ENCODE measurements around the gene SCFD2. TPM values are rescaled to one million over a fixed set of nuclear protein-coding genes. Genes with fewer than 3 reads are reported as not detected.
A peak's percentile ranks its signal among the peaks of the same experiment; 100 is the strongest.
"Not testable (repeated sequence)": the region's sequence is repeated elsewhere in the genome, so short reads cannot be mapped to it uniquely, and the experiment has no call there.

The SCFD2 gene
- total and polyA plus RNA-seq, 8 donors, result 11.4 to 26.6 (median 13.7) TPM

- H3K36me3 ChIP-seq; DNase-seq; intact Hi-C loops (cut with DNase I); H3K27ac ChIP-seq; ATAC-seq; H3K27me3 ChIP-seq; H3K4me3 ChIP-seq; H3K4me1 ChIP-seq; H3K9me3 ChIP-seq: not testable (repeated sequence)
Observed at GRCh38 chr4:53236624-53237023, 129.2 kb downstream of the SCFD2 start.

- peaks cover 0 to 2% of the 10 kb centered on the region in 2 donors for H3K9me3 ChIP-seq
- TF ChIP-seq CTCF (IDR thresholded peaks at IDR 0.05), result no peak
Observed at GRCh38 chr4:53235547-53235946, 130.3 kb downstream of the SCFD2 start.

DNA sequence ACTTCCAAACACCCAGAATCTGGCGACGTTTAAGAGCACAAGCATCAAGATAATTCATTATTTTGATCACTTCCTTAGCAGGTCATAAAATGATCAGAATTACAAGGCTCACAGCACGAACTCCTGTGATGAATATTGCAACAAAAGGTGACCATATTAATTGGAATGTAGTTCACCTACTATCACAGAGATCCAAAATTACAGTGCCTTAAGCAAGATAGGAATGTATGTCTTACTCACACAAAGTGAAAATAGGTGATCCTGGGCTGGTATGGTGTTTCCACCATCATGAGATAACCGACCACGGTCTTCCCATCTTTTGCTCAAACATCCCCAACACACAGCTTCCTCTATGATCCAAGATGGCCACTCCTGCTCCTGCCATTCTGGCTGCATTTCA lies 131.2 kb downstream of the SCFD2 start:
- ATAC-seq (no peak), DNase-seq (no peak)
- Histone ChIP-seq H3K36me3 (no peaks in the 10 kb centered on the region), H3K4me1 (no peaks in the 10 kb centered on the region), H3K4me3 (no peak overlapping the region), H3K27me3 (no peaks in the 10 kb centered on the region), H3K27ac (no peak overlapping the region), H3K9me3 (peaks cover 0 to 1% of the 10 kb centered on the region in 2 donors)
- intact Hi-C loops (cut with DNase I), result no loop called here
- TF ChIP-seq CTCF (IDR thresholded peaks at IDR 0.05), result no peak

More at GRCh38 chr4:53235547-53235946, 130.3 kb downstream of the SCFD2 start:
- Histone ChIP-seq H3K27me3 (no peaks in the 10 kb centered on the region), H3K27ac (no peak overlapping the region), H3K4me3 (no peak overlapping the region), H3K4me1 (no peaks in the 10 kb centered on the region), H3K36me3 (no peaks in the 10 kb centered on the region)
- DNase-seq, result no peak
- intact Hi-C loops (cut with DNase I), result no loop called here
- ATAC-seq, result no peak

- ATAC-seq, result no peak
- H3K4me1 ChIP-seq, result no peaks in the 10 kb centered on the region
Observed at GRCh38 chr4:53234111-53234510, 131.8 kb downstream of the SCFD2 start.

GRCh38 chr4:53233114-53233795 lies 132.6 kb downstream of the SCFD2 start:
- H3K27me3 ChIP-seq, result no peaks in the 10 kb centered on the region
- no peaks in the 10 kb centered on the region for H3K9me3 ChIP-seq
- H3K4me3 ChIP-seq, result no peak overlapping the region
- no peak for TF ChIP-seq CTCF (IDR thresholded peaks at IDR 0.05)
- no peaks in the 10 kb centered on the region for H3K36me3 ChIP-seq
- intact Hi-C loops (cut with DNase I), result no loop called here
- H3K4me1 ChIP-seq, result no peaks in the 10 kb centered on the region
- no peak overlapping the region for H3K27ac ChIP-seq
- DNase-seq (no peak), ATAC-seq (no peak)

More at GRCh38 chr4:53234111-53234510, 131.8 kb downstream of the SCFD2 start:
- no peaks in the 10 kb centered on the region for H3K27me3 ChIP-seq
- no peak for TF ChIP-seq CTCF (IDR thresholded peaks at IDR 0.05)
- no peak overlapping the region for H3K4me3 ChIP-seq
- intact Hi-C loops (cut with DNase I), result no loop called here
- no peaks in the 10 kb centered on the region for H3K36me3 ChIP-seq
- peak in 1 of 4 donors; percentile 7 for DNase-seq
- no peak overlapping the region for H3K27ac ChIP-seq
- no peaks in the 10 kb centered on the region for H3K9me3 ChIP-seq

DNA sequence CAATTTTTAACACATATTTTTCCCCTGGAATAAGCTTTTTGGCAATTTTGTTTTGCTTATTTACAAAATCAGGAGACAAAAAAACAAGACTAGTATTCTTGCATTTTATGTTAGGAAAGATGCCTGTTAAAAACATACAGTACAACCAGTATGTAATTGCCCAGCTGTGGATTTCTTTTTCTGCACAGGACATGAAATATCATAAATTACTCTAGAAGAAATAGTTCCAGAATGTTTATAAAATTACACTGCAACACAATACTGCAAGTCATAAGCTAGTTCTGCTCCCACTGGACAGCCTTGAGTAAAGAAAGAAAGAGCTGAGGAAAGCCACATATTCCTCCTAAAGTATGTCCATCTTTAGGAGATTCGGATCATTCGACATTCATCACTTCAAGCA lies 133.5 kb downstream of the SCFD2 start:
- intact Hi-C loops (cut with DNase I), result no loop called here
- H3K4me1 ChIP-seq, result no peaks in the 10 kb centered on the region
- ATAC-seq (no peak), DNase-seq (no peak)
- no peaks in the 10 kb centered on the region for H3K36me3 ChIP-seq
- TF ChIP-seq CTCF (IDR thresholded peaks at IDR 0.05), result no peak
- H3K27ac ChIP-seq, result no peak overlapping the region
- H3K4me3 ChIP-seq, result no peak overlapping the region
- no peaks in the 10 kb centered on the region for H3K9me3 ChIP-seq
- H3K27me3 ChIP-seq, result no peaks in the 10 kb centered on the region

All from left lung (tissue), 10 donors.